ENCODE results near the gene GAS6.
A peak's percentile ranks its signal among the peaks of the same experiment; 100 is the strongest.

GAS6 gene

GRCh38 chr13:113860665-113861432 lies 3.0 kb downstream of the GAS6 start:
- peak overlapping the region; percentile 25 for H3K4me3 ChIP-seq (ENCODE audit: low read length)
- H3K36me3 ChIP-seq (ENCODE audit: control insufficient read depth, insufficient read depth, low read length), result no peaks in the 10 kb centered on the region
- H3K9ac ChIP-seq (ENCODE audit: low read length), result no peak overlapping the region
- H3K27ac ChIP-seq (ENCODE audit: low read depth, low read length), result no peak overlapping the region
- H3K27me3 ChIP-seq (ENCODE audit: control insufficient read depth, insufficient read depth, low read length), result no peaks in the 10 kb centered on the region
- H3K4me1 ChIP-seq (ENCODE audit: control insufficient read depth, insufficient read depth, low read length), result no peaks in the 10 kb centered on the region

GRCh38 chr13:113860051-113860664 lies 3.7 kb downstream of the GAS6 start:
- H3K27me3 ChIP-seq (ENCODE audit: control insufficient read depth, insufficient read depth, low read length), result no peaks in the 10 kb centered on the region
- no peak overlapping the region for H3K4me3 ChIP-seq (ENCODE audit: low read length)
- no peaks in the 10 kb centered on the region for H3K36me3 ChIP-seq (ENCODE audit: control insufficient read depth, insufficient read depth, low read length)
- no peaks in the 10 kb centered on the region for H3K4me1 ChIP-seq (ENCODE audit: control insufficient read depth, insufficient read depth, low read length)
- H3K9ac ChIP-seq (ENCODE audit: low read length), result no peak overlapping the region
- H3K27ac ChIP-seq (ENCODE audit: low read depth, low read length), result no peak overlapping the region

GRCh38 chr13:113859311-113860050 lies 4.4 kb downstream of the GAS6 start:
- Histone ChIP-seq H3K27me3 (ENCODE audit: control insufficient read depth, insufficient read depth, low read length) (no peaks in the 10 kb centered on the region), H3K4me3 (ENCODE audit: low read length) (no peak overlapping the region), H3K9ac (ENCODE audit: low read length) (no peak overlapping the region), H3K36me3 (ENCODE audit: control insufficient read depth, insufficient read depth, low read length) (no peaks in the 10 kb centered on the region), H3K27ac (ENCODE audit: low read depth, low read length) (no peak overlapping the region), H3K4me1 (ENCODE audit: control insufficient read depth, insufficient read depth, low read length) (no peaks in the 10 kb centered on the region)

GRCh38 chr13:113857531-113858195 lies 6.2 kb downstream of the GAS6 start:
- no peaks in the 10 kb centered on the region for H3K4me1 ChIP-seq (ENCODE audit: control insufficient read depth, insufficient read depth, low read length)

GRCh38 chr13:113856716-113857065 lies 7.2 kb downstream of the GAS6 start:
- H3K27ac ChIP-seq (ENCODE audit: low read depth, low read length), result no peak overlapping the region
- H3K36me3 ChIP-seq (ENCODE audit: control insufficient read depth, insufficient read depth, low read length), result no peaks in the 10 kb centered on the region
- no peak overlapping the region for H3K4me3 ChIP-seq (ENCODE audit: low read length)
- H3K9ac ChIP-seq (ENCODE audit: low read length), result no peak overlapping the region
- no peaks in the 10 kb centered on the region for H3K4me1 ChIP-seq (ENCODE audit: control insufficient read depth, insufficient read depth, low read length)
- H3K27me3 ChIP-seq (ENCODE audit: control insufficient read depth, insufficient read depth, low read length), result no peaks in the 10 kb centered on the region

More at GRCh38 chr13:113857531-113858195, 6.2 kb downstream of the GAS6 start:
- Histone ChIP-seq H3K4me3 (ENCODE audit: low read length) (no peak overlapping the region), H3K27ac (ENCODE audit: low read depth, low read length) (no peak overlapping the region), H3K9ac (ENCODE audit: low read length) (no peak overlapping the region), H3K36me3 (ENCODE audit: control insufficient read depth, insufficient read depth, low read length) (no peaks in the 10 kb centered on the region), H3K27me3 (ENCODE audit: control insufficient read depth, insufficient read depth, low read length) (no peaks in the 10 kb centered on the region)

- Histone ChIP-seq H3K27ac (ENCODE audit: low read depth, low read length) (no peak overlapping the region), H3K4me3 (ENCODE audit: low read length) (no peak overlapping the region), H3K4me1 (ENCODE audit: control insufficient read depth, insufficient read depth, low read length) (no peaks in the 10 kb centered on the region)
Observed at GRCh38 chr13:113855931-113856715, 7.8 kb downstream of the GAS6 start.

GRCh38 chr13:113855012-113855921 lies 8.6 kb downstream of the GAS6 start:
- Histone ChIP-seq H3K27ac (ENCODE audit: low read depth, low read length) (no peak overlapping the region), H3K36me3 (ENCODE audit: control insufficient read depth, insufficient read depth, low read length) (no peaks in the 10 kb centered on the region), H3K4me1 (ENCODE audit: control insufficient read depth, insufficient read depth, low read length) (no peaks in the 10 kb centered on the region), H3K9ac (ENCODE audit: low read length) (no peak overlapping the region), H3K4me3 (ENCODE audit: low read length) (no peak overlapping the region), H3K27me3 (ENCODE audit: control insufficient read depth, insufficient read depth, low read length) (no peaks in the 10 kb centered on the region)

More at GRCh38 chr13:113855931-113856715, 7.8 kb downstream of the GAS6 start:
- no peaks in the 10 kb centered on the region for H3K27me3 ChIP-seq (ENCODE audit: control insufficient read depth, insufficient read depth, low read length)
- no peaks in the 10 kb centered on the region for H3K36me3 ChIP-seq (ENCODE audit: control insufficient read depth, insufficient read depth, low read length)
- H3K9ac ChIP-seq (ENCODE audit: low read length), result no peak overlapping the region

GRCh38 chr13:113854238-113855011 lies 9.5 kb downstream of the GAS6 start:
- Histone ChIP-seq H3K36me3 (ENCODE audit: control insufficient read depth, insufficient read depth, low read length) (no peaks in the 10 kb centered on the region), H3K27me3 (ENCODE audit: control insufficient read depth, insufficient read depth, low read length) (no peaks in the 10 kb centered on the region), H3K4me3 (ENCODE audit: low read length) (no peak overlapping the region), H3K27ac (ENCODE audit: low read depth, low read length) (no peak overlapping the region), H3K9ac (ENCODE audit: low read length) (no peak overlapping the region), H3K4me1 (ENCODE audit: control insufficient read depth, insufficient read depth, low read length) (no peaks in the 10 kb centered on the region)

GRCh38 chr13:113853518-113854237 lies 10.2 kb downstream of the GAS6 start:
- no peak overlapping the region for H3K27ac ChIP-seq (ENCODE audit: low read depth, low read length)
- H3K4me1 ChIP-seq (ENCODE audit: control insufficient read depth, insufficient read depth, low read length), result no peaks in the 10 kb centered on the region
- H3K36me3 ChIP-seq (ENCODE audit: control insufficient read depth, insufficient read depth, low read length), result no peaks in the 10 kb centered on the region
- H3K4me3 ChIP-seq (ENCODE audit: low read length), result no peak overlapping the region
- no peaks in the 10 kb centered on the region for H3K27me3 ChIP-seq (ENCODE audit: control insufficient read depth, insufficient read depth, low read length)
- H3K9ac ChIP-seq (ENCODE audit: low read length), result no peak overlapping the region

Measured in rectal smooth muscle tissue (tissue), 1 donor.